NCI-H460 (cell line): ENCODE data around the gene RMC1. TPM values are rescaled to one million over a fixed set of nuclear protein-coding genes. Genes with fewer than 3 reads are reported as not detected.

ENCODE experiments used
- DNase-seq: peaks from one replicate; pipeline ENCODE4 v3.0.0-alpha.2; 2016; ENCODE audit warnings: low read depth; ENCODE audit errors: extremely low read depth
- small RNA-seq, 2 experiments: library from RNA; depleted of rRNA; stranded (forward); fragments of <200 nt; gene quantifications; one replicate each; pipeline ENCODE3, GENCODE V24; 2014
- total RNA-seq: library from RNA; depleted of rRNA; stranded (reverse); fragments of >200 nt; shearing (Covaris generic); gene quantifications from 2 replicates; pipeline ENCODE4 v1.2.3, GENCODE V29; 2014; rRNA removed

Gene RMC1
- total RNA-seq, 1 experiment from 2014 or later, result 37.7 TPM

GRCh38 chr18:23578891-23579653, 75.8 kb downstream of the RMC1 start:
- DNase-seq, result no peak

GRCh38 chr18:23580677-23581367, 77.5 kb downstream of the RMC1 start:
- no peak for DNase-seq

Small RNA genes lying within 50 kb of the gene (small RNA-seq; reads per million reads assigned to genes)
- gene AC026634.1, result 0 reads per million in 2 experiments
- gene RF00019, result 0 reads per million in 2 experiments

Other genes starting within 250 kb of the RMC1 start
- gene RIOK3, start 50.2 kb upstream of the RMC1 start, total RNA-seq, result 94.9 and 105 TPM in 2 replicates
- 36.0 and 43.3 TPM in 2 replicates for gene NPC1, start 83.0 kb downstream of the RMC1 start, total RNA-seq
- gene ANKRD29, start 159.4 kb downstream of the RMC1 start, total RNA-seq, result 6.9 and 7.4 TPM in 2 replicates
- gene LAMA3, start 185.9 kb downstream of the RMC1 start, total RNA-seq, result 3.4 and 3.9 TPM in 2 replicates